ENCODE data around the gene SHROOM1.

The SHROOM1 gene

GRCh38 chr5:132777209-132778069, 53.0 kb downstream of the SHROOM1 start, which contains the start of gene SEPTIN8:
TSS of gene SEPTIN8 (minus strand) at chr5:132777239. CDS start at chr5:132777137, 102 bp downstream.
- peak; percentile 62 for DNase-seq (ENCODE audit: low spot score)

- no peak for DNase-seq (ENCODE audit: low spot score)
Observed at GRCh38 chr5:132776938-132777208, 53.6 kb downstream of the SHROOM1 start.

GRCh38 chr5:132776131-132776937, 54.1 kb downstream of the SHROOM1 start:
- DNase-seq (ENCODE audit: low spot score): peak; percentile 91

- DNase-seq (ENCODE audit: low spot score): peak; percentile 61
Observed at GRCh38 chr5:132775476-132775961, 54.9 kb downstream of the SHROOM1 start.

GRCh38 chr5:132774896-132775295, 55.6 kb downstream of the SHROOM1 start:
- peak; percentile 17 for DNase-seq (ENCODE audit: low spot score)

- peak; percentile 22 for DNase-seq (ENCODE audit: low spot score)
Observed at GRCh38 chr5:132774406-132774805, 56.0 kb downstream of the SHROOM1 start.

- DNase-seq (ENCODE audit: low spot score): peak; percentile 38
Observed at GRCh38 chr5:132773601-132774355, 56.7 kb downstream of the SHROOM1 start.

GRCh38 chr5:132773114-132773513, 57.3 kb downstream of the SHROOM1 start:
- no peak for DNase-seq (ENCODE audit: low spot score)

- DNase-seq (ENCODE audit: low spot score): no peak
Observed at GRCh38 chr5:132772291-132773070, 58.0 kb downstream of the SHROOM1 start.
